Loucy (cell line): ENCODE data around the gene RHEBL1.

Experiments
- CTCF ChIP-seq: fragments of 200-600 bp; sonication (generic); conservative IDR thresholded peaks from 2 replicates; pipeline ENCODE4 v1.5.1; 2014; ENCODE audit warnings: mild to moderate bottlenecking, antibody characterized with exemption, low read length
- EZH2phosphoT487 ChIP-seq: fragments of 200-600 bp; IDR thresholded peaks from 2 replicates; pipeline ENCODE4 v1.6.1; 2018; ENCODE audit warnings: antibody characterized with exemption, mild to moderate bottlenecking, moderate library complexity, borderline replicate concordance

GRCh38 chr12:49097381-49097780 is 27.6 kb upstream of the RHEBL1 start:
- TF ChIP-seq CTCF (no peak), EZH2phosphoT487 (no peak)
